ENCODE results near the gene PLPP7. TPM values are rescaled to one million over a fixed set of nuclear protein-coding genes. Genes with fewer than 3 reads are reported as not detected.

PLPP7 gene
- total and polyA plus RNA-seq, 4 donors, result 0.18 to 0.59 (median 0.51) TPM; not detected in 1

DNA sequence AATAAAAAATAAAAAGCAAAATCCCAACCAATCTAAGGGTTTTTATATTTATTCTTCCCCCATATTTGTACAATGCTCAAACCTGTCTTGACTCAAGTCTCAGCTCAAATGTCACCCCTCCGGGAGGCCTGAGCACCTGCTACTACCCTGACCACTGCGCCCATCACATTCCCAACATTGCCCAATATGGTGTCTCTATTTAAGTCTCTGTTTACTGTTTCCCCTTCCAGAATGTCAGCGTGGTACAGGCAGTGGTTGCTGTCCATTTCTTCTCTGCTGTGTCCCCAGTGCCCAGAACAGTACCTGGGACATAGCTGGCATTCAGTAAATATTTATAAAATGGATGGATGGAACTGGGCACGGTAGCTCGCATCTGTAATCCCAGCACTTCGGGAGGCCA lies 57.0 kb downstream of the PLPP7 start:
- WGBS, result 96% methylated on average over 6 of the region's 6 CpGs
- H3K27me3 ChIP-seq (ENCODE audit: control insufficient read depth in 4 of 4, insufficient read depth in 4 of 4, low read length in 3 of 4), result no peaks in the 10 kb centered on the region
- no peak overlapping the region for H3K27ac ChIP-seq (ENCODE audit: low read depth in 1 of 2, low read length in 2 of 2)
- no peak overlapping the region for H3K4me3 ChIP-seq (ENCODE audit: low read depth in 1 of 3, low read length in 3 of 3)
- H3K9me3 ChIP-seq (ENCODE audit: control insufficient read depth in 4 of 4, low read length in 3 of 4), result no peaks in the 10 kb centered on the region
- TF ChIP-seq JUND (IDR thresholded peaks at IDR 0.05) (no peak), HNF4G (IDR thresholded peaks at IDR 0.05) (no peak), FOXA2 (IDR thresholded peaks at IDR 0.05) (no peak), SP1 (IDR thresholded peaks at IDR 0.05) (no peak)
- no peak overlapping the region for H3K9ac ChIP-seq (ENCODE audit: low read depth in 1 of 2, low read length in 2 of 2)
- peaks cover 0 to 6% (median 3%) of the 10 kb centered on the region in 4 donors for H3K4me1 ChIP-seq (ENCODE audit: control insufficient read depth in 4 of 4, insufficient read depth in 4 of 4, low read length in 3 of 4)
- no peaks in the 10 kb centered on the region for H3K36me3 ChIP-seq (ENCODE audit: control insufficient read depth in 4 of 4, insufficient read depth in 3 of 4, low read depth in 1 of 4, low read length in 3 of 4)
- no peak for DNase-seq (ENCODE audit: low spot score)

DNA sequence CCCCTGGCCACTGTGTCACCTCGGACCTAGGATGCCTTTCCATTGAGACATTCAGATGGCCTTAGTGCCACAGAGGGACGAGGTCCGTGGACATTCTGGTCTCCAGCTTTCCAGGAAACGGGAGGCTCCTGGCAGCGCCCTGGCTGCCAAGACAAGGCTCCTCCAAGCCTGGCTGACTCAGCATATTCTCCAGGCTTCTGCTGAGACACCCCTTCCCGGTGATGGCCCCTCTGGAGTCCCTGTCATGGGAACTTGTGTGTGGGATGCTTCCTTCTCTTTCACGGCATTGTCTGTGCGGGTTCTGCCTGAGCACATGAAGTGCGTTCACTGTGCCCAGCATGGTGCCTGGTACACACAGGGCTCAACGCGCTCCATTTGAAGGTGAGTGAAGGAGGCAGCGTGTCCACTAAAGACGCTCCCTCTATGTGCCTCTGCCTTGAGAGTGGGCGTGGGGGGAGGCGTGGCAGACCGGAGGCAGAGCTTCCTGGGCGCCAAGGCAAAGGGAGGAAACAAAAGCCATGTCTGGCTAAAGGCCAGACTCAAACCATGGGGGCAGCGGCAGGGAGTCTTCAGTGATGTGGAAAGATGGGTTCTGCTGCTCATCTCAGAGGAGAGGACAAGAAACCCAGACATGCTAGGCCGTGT lies 58.0 kb downstream of the PLPP7 start:
- DNase-seq (ENCODE audit: low spot score), result no peak
- no peaks in the 10 kb centered on the region for H3K36me3 ChIP-seq (ENCODE audit: control insufficient read depth in 4 of 4, insufficient read depth in 3 of 4, low read depth in 1 of 4, low read length in 3 of 4)
- H3K9me3 ChIP-seq (ENCODE audit: control insufficient read depth in 4 of 4, low read length in 3 of 4), result no peaks in the 10 kb centered on the region
- no peak overlapping the region for H3K4me3 ChIP-seq (ENCODE audit: low read depth in 1 of 3, low read length in 3 of 3)
- no peak overlapping the region for H3K27ac ChIP-seq (ENCODE audit: low read depth in 1 of 2, low read length in 2 of 2)
- H3K27me3 ChIP-seq (ENCODE audit: control insufficient read depth in 4 of 4, insufficient read depth in 4 of 4, low read length in 3 of 4), result no peaks in the 10 kb centered on the region
- TF ChIP-seq EGR1 (IDR thresholded peaks at IDR 0.05; ENCODE audit: low read depth in 2 of 2), result no peak
- no peak for TF ChIP-seq YY1 (IDR thresholded peaks at IDR 0.05)
- TF ChIP-seq, protein P1, sequence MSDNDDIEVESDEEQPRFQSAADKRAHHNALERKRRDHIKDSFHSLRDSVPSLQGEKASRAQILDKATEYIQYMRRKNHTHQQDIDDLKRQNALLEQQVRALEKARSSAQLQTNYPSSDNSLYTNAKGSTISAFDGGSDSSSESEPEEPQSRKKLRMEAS (IDR thresholded peaks at IDR 0.05), result no peak
- TF ChIP-seq, protein P2, sequence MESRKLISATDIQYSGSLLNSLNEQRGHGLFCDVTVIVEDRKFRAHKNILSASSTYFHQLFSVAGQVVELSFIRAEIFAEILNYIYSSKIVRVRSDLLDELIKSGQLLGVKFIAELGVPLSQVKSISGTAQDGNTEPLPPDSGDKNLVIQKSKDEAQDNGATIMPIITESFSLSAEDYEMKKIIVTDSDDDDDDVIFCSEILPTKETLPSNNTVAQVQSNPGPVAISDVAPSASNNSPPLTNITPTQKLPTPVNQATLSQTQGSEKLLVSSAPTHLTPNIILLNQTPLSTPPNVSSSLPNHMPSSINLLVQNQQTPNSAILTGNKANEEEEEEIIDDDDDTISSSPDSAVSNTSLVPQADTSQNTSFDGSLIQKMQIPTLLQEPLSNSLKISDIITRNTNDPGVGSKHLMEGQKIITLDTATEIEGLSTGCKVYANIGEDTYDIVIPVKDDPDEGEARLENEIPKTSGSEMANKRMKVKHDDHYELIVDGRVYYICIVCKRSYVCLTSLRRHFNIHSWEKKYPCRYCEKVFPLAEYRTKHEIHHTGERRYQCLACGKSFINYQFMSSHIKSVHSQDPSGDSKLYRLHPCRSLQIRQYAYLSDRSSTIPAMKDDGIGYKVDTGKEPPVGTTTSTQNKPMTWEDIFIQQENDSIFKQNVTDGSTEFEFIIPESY (IDR thresholded peaks at IDR 0.05), result no peak
- TF ChIP-seq, protein P3, sequence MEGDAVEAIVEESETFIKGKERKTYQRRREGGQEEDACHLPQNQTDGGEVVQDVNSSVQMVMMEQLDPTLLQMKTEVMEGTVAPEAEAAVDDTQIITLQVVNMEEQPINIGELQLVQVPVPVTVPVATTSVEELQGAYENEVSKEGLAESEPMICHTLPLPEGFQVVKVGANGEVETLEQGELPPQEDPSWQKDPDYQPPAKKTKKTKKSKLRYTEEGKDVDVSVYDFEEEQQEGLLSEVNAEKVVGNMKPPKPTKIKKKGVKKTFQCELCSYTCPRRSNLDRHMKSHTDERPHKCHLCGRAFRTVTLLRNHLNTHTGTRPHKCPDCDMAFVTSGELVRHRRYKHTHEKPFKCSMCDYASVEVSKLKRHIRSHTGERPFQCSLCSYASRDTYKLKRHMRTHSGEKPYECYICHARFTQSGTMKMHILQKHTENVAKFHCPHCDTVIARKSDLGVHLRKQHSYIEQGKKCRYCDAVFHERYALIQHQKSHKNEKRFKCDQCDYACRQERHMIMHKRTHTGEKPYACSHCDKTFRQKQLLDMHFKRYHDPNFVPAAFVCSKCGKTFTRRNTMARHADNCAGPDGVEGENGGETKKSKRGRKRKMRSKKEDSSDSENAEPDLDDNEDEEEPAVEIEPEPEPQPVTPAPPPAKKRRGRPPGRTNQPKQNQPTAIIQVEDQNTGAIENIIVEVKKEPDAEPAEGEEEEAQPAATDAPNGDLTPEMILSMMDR (IDR thresholded peaks at IDR 0.05; ENCODE audit: low read depth, low read length, missing input control), result no peak
- no peak for TF ChIP-seq RAD21 (IDR thresholded peaks at IDR 0.05)
- no peak for TF ChIP-seq RXRA (IDR thresholded peaks at IDR 0.05)
- TF ChIP-seq NR2F2 (IDR thresholded peaks at IDR 0.05), result no peak
- TF ChIP-seq, protein P4, sequence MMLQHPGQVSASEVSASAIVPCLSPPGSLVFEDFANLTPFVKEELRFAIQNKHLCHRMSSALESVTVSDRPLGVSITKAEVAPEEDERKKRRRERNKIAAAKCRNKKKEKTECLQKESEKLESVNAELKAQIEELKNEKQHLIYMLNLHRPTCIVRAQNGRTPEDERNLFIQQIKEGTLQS (IDR thresholded peaks at IDR 0.05), result no peak
- TF ChIP-seq JUND (IDR thresholded peaks at IDR 0.05), result no peak
- TF ChIP-seq, protein P5, sequence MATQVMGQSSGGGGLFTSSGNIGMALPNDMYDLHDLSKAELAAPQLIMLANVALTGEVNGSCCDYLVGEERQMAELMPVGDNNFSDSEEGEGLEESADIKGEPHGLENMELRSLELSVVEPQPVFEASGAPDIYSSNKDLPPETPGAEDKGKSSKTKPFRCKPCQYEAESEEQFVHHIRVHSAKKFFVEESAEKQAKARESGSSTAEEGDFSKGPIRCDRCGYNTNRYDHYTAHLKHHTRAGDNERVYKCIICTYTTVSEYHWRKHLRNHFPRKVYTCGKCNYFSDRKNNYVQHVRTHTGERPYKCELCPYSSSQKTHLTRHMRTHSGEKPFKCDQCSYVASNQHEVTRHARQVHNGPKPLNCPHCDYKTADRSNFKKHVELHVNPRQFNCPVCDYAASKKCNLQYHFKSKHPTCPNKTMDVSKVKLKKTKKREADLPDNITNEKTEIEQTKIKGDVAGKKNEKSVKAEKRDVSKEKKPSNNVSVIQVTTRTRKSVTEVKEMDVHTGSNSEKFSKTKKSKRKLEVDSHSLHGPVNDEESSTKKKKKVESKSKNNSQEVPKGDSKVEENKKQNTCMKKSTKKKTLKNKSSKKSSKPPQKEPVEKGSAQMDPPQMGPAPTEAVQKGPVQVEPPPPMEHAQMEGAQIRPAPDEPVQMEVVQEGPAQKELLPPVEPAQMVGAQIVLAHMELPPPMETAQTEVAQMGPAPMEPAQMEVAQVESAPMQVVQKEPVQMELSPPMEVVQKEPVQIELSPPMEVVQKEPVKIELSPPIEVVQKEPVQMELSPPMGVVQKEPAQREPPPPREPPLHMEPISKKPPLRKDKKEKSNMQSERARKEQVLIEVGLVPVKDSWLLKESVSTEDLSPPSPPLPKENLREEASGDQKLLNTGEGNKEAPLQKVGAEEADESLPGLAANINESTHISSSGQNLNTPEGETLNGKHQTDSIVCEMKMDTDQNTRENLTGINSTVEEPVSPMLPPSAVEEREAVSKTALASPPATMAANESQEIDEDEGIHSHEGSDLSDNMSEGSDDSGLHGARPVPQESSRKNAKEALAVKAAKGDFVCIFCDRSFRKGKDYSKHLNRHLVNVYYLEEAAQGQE (IDR thresholded peaks at IDR 0.05), result no peak
- TF ChIP-seq HNF4A (conservative IDR thresholded peaks at IDR 0.05), result no peak
- no peak for TF ChIP-seq TAF1 (conservative IDR thresholded peaks at IDR 0.05)
- TF ChIP-seq GABPA (IDR thresholded peaks at IDR 0.05 in 1 of 2, conservative IDR thresholded peaks at IDR 0.05 in 1 of 2), result no peak
- 80% methylated on average over 19 of the region's 19 CpGs for WGBS
- H3K4me1 ChIP-seq (ENCODE audit: control insufficient read depth in 4 of 4, insufficient read depth in 4 of 4, low read length in 3 of 4), result peaks cover 0 to 6% (median 3%) of the 10 kb centered on the region in 4 donors
- no peak overlapping the region for H3K9ac ChIP-seq (ENCODE audit: low read depth in 1 of 2, low read length in 2 of 2)

All from liver (tissue), 9 donors.